ENCODE results near the gene HIC1. TPM values are rescaled to one million over a fixed set of nuclear protein-coding genes. Genes with fewer than 3 reads are reported as not detected.
A peak's percentile ranks its signal among the peaks of the same experiment; 100 is the strongest.

Gene HIC1
- total RNA-seq, 4 donors from 2014 or later, result 2.1 to 14.1 (median 5.9) TPM

DNA sequence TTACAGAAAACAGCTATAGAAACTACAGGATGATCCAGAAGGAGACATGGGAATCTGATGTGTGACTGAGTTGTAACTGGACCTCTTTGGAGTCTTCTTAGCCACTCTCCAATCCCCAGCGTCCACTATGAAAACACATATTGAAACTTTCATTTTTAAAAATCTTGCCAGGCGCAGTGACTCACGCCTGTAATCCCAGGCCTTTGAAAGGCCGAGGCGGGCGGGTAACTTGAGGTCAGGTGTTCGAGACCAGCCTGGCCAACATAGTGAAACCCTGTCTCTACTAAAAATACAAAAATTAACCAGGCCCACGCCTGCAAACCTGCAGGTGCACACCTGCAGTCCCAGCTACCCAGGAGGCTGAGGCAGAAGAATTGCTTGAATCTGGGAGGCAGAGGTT lies 53.3 kb downstream of the HIC1 start:
- no peaks in the 10 kb centered on the region for H3K27me3 ChIP-seq
- DNase-seq, result no peak
- H3K9me3 ChIP-seq, result no peaks in the 10 kb centered on the region
- no peak overlapping the region for H3K4me3 ChIP-seq
- peaks cover 0 to 11% (median 0%) of the 10 kb centered on the region in 3 donors for H3K36me3 ChIP-seq
- TF ChIP-seq POLR2A (IDR thresholded peaks at IDR 0.05), result no peak
- TF ChIP-seq, protein P1, sequence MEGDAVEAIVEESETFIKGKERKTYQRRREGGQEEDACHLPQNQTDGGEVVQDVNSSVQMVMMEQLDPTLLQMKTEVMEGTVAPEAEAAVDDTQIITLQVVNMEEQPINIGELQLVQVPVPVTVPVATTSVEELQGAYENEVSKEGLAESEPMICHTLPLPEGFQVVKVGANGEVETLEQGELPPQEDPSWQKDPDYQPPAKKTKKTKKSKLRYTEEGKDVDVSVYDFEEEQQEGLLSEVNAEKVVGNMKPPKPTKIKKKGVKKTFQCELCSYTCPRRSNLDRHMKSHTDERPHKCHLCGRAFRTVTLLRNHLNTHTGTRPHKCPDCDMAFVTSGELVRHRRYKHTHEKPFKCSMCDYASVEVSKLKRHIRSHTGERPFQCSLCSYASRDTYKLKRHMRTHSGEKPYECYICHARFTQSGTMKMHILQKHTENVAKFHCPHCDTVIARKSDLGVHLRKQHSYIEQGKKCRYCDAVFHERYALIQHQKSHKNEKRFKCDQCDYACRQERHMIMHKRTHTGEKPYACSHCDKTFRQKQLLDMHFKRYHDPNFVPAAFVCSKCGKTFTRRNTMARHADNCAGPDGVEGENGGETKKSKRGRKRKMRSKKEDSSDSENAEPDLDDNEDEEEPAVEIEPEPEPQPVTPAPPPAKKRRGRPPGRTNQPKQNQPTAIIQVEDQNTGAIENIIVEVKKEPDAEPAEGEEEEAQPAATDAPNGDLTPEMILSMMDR (IDR thresholded peaks at IDR 0.05), result no peak
- peak overlapping the region in 1 of 4 donors; percentile 2 for H3K27ac ChIP-seq
- 65 to 80% methylated on average over 8 of the region's 8 CpGs for WGBS, 2 donors
- intact Hi-C loops (cut with DNase I), result no loop called here
- peaks cover 5 to 72% (median 8%) of the 10 kb centered on the region in 3 donors for H3K4me1 ChIP-seq

DNA sequence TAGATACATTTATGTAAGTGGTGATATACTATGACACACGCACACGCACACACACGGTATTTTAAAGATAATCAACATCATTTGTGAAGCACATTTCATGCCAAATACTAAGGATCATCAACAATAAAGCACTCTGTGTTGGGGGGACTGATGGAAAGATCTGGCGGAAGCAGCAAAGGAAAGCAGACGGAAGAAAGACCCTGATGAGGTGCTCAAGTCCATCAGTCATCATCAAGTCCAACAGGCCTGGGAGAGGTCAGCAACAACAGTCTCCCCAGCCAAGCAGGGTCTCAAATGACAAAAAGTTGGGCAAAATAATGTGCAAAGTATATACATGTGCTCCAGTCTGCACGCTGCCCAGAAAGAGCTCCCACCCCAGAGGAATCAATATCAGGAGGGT lies 55.5 kb downstream of the HIC1 start:
- Histone ChIP-seq H3K9me3 (no peaks in the 10 kb centered on the region), H3K4me3 (no peak overlapping the region), H3K4me1 (peaks cover 5 to 54% (median 8%) of the 10 kb centered on the region in 3 donors), H3K27ac (no peak overlapping the region), H3K27me3 (no peaks in the 10 kb centered on the region), H3K36me3 (peaks cover 0 to 11% (median 0%) of the 10 kb centered on the region in 3 donors)
- intact Hi-C loops (cut with DNase I), result no loop called here
- TF ChIP-seq POLR2A (IDR thresholded peaks at IDR 0.05), result no peak
- TF ChIP-seq, protein P1 (IDR thresholded peaks at IDR 0.05), result no peak
- no peak for DNase-seq
- 92 to 96% methylated on average over 5 to 6 of the region's 6 CpGs for WGBS, 2 donors

DNA sequence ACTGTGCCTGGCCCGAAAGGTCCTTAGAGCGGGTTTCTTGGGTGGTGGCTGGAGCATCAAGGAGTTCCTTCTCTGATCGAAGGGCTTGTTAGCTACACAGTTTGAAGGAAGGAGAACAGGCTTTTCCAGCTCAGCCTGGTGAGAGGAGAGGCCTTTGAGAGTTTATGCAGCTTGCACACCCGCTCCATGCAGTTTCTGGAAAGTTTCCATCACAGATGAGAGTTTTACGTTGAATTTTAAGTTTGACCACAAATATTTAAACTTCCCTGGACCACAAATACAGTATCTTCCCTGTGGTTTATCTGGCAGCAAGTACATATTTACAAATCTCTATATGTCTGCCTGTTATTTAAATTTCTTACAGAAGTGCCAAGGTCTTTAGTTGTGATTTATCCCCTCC lies 56.8 kb downstream of the HIC1 start:
- no peak for DNase-seq
- intact Hi-C loops (cut with DNase I), result no loop called here
- Histone ChIP-seq H3K4me1 (peaks cover 5 to 41% (median 8%) of the 10 kb centered on the region in 3 donors), H3K27me3 (no peaks in the 10 kb centered on the region), H3K36me3 (peaks cover 0 to 11% (median 0%) of the 10 kb centered on the region in 3 donors), H3K27ac (peak overlapping the region; percentile 1 to 65 (median 12)), H3K4me3 (no peak overlapping the region), H3K9me3 (no peaks in the 10 kb centered on the region)
- TF ChIP-seq, protein P1 (IDR thresholded peaks at IDR 0.05), result no peak
- TF ChIP-seq POLR2A (IDR thresholded peaks at IDR 0.05), result no peak
- WGBS, 2 donors, result 50 to 77% methylated on average over 3 to 5 of the region's 5 CpGs

Small RNA genes within 50 kb of the gene (small RNA-seq; reads per million reads assigned to genes)
- gene AC090617.6 (0 reads per million in 4 donors), gene AC090617.9 (0 reads per million in 4 donors), gene MIR132 (5.2 to 12.3 (median 7.3) reads per million in 4 donors), gene MIR212 (1.8 to 4.2 (median 3.0) reads per million in 4 donors), gene OVCA2 (0 reads per million in 4 donors)

Other genes starting within 250 kb of the HIC1 start
- gene SMYD4, start 225.2 kb upstream of the HIC1 start, total RNA-seq, result 1 to 10 TPM; 5.0 to 9.0 (median 6.5) TPM
- gene RPA1, start 225.1 kb upstream of the HIC1 start, total RNA-seq, result 10 to 100 TPM; 16.3 to 29.8 (median 25.6) TPM
- gene RTN4RL1, start 29.8 kb upstream of the HIC1 start, total RNA-seq, result 1 to 10 TPM; 1.1 to 4.0 (median 2.0) TPM
- gene DPH1, start 24.9 kb upstream of the HIC1 start, total RNA-seq, result 10 to 100 TPM; 14.9 to 55.7 (median 22.7) TPM
- 10 to 100 TPM; 42.3 to 70.5 (median 53.2) TPM for gene OVCA2, start 13.1 kb upstream of the HIC1 start, total RNA-seq
- gene SMG6, start 248.7 kb downstream of the HIC1 start, total RNA-seq, result 10 to 100 TPM; 17.9 to 24.0 (median 20.1) TPM
- 10 to 100 TPM in 3 of 4 donors, 1 to 10 TPM in 1; 8.7 to 34.8 (median 15.8) TPM for gene SRR, start 248.8 kb downstream of the HIC1 start, total RNA-seq